Loucy (cell line): ENCODE data around the gene OGFOD2.

ENCODE experiments used
- CTCF ChIP-seq: fragments of 200-600 bp; sonication (generic); conservative IDR thresholded peaks from 2 replicates; pipeline ENCODE4 v1.5.1; 2014; ENCODE audit warnings: mild to moderate bottlenecking, antibody characterized with exemption, low read length
- EZH2phosphoT487 ChIP-seq: fragments of 200-600 bp; IDR thresholded peaks from 2 replicates; pipeline ENCODE4 v1.6.1; 2018; ENCODE audit warnings: antibody characterized with exemption, mild to moderate bottlenecking, moderate library complexity, borderline replicate concordance

- TF ChIP-seq CTCF (no peak), EZH2phosphoT487 (no peak)
Measured at GRCh38 chr12:123019841-123020138, 44.7 kb downstream of the OGFOD2 start.
